Neural progenitor cell (in vitro differentiated cells): ENCODE results near the gene TCERG1L. TPM values are rescaled to one million over a fixed set of nuclear protein-coding genes. Genes with fewer than 3 reads are reported as not detected.

Source experiments
- DNase-seq: peaks from one replicate; pipeline ENCODE4 v3.0.0-alpha.2; 2016; ENCODE audit warnings: low spot score
- H2AFZ ChIP-seq: fragments of 200-600 bp; sonication (generic); replicated peaks from 2 replicates; pipeline ENCODE4 v1.6.1; 2016; ENCODE audit warnings: antibody characterized with exemption
- H3F3A ChIP-seq: fragments of 200-600 bp; sonication (generic); 2 replicates; pipeline ENCODE4 v1.6.1; 2016; ENCODE audit warnings: antibody characterized with exemption, low read depth
- H3K27ac ChIP-seq: fragments of 200-600 bp; sonication (generic); 2 replicates; pipeline ENCODE4 v1.5.1; 2016; ENCODE audit warnings: mild to moderate bottlenecking
- H3K27me3 ChIP-seq: fragments of 200-600 bp; sonication (generic); 2 replicates; pipeline ENCODE4 v1.6.1; 2016; ENCODE audit warnings: mild to moderate bottlenecking, moderate library complexity
- H3K36me3 ChIP-seq: fragments of 200-600 bp; sonication (generic); 2 replicates; pipeline ENCODE4 v1.5.1; 2016
- H3K4me1 ChIP-seq: fragments of 200-600 bp; sonication (generic); 2 replicates; pipeline ENCODE4 v1.6.1; 2016; ENCODE audit warnings: mixed run types
- H3K4me2 ChIP-seq: fragments of 200-600 bp; sonication (generic); 2 replicates; pipeline ENCODE4 v1.6.1; 2016
- H3K4me3 ChIP-seq: fragments of 200-600 bp; sonication (generic); 2 replicates; pipeline ENCODE4 v1.5.1; 2016
- H3K79me2 ChIP-seq: fragments of 200-600 bp; sonication (generic); 2 replicates; pipeline ENCODE4 v1.6.1; 2016; ENCODE audit warnings: low read depth
- H3K9ac ChIP-seq: fragments of 200-600 bp; sonication (generic); 2 replicates; pipeline ENCODE4 v1.6.1; 2016
- H3K9me3 ChIP-seq: fragments of 200-600 bp; sonication (generic); 2 replicates; pipeline ENCODE4 v1.5.1; 2016; ENCODE audit warnings: low read depth
- H4K20me1 ChIP-seq: fragments of 200-600 bp; sonication (generic); 2 replicates; pipeline ENCODE4 v1.6.1; 2016; ENCODE audit warnings: low read depth
- H3K27ac Mint-ChIP-seq: 3 replicates; pipeline ENCODE4 v1.8.0; 2021; ENCODE audit warnings: mixed read lengths
- H3K27me3 Mint-ChIP-seq: 2 replicates; pipeline ENCODE4 v1.8.0; 2022; ENCODE audit warnings: low read depth, mild to moderate bottlenecking, inconsistent platforms, moderate library complexity, mixed read lengths; ENCODE audit not compliant: insufficient read depth
- H3K36me3 Mint-ChIP-seq: 3 replicates; pipeline ENCODE4 v1.8.0; 2021; ENCODE audit warnings: mixed read lengths
- H3K4me1 Mint-ChIP-seq: 3 replicates; pipeline ENCODE4 v1.8.0; 2021; ENCODE audit warnings: mixed read lengths
- H3K4me3 Mint-ChIP-seq: 3 replicates; pipeline ENCODE4 v1.8.0; 2021; ENCODE audit warnings: mild to moderate bottlenecking, moderate library complexity, mixed read lengths
- H3K9me3 Mint-ChIP-seq: 3 replicates; pipeline ENCODE4 v1.8.0; 2020; ENCODE audit warnings: mixed read lengths
- CTCF ChIP-seq: fragments of 200-600 bp; sonication (generic); IDR thresholded peaks from 2 replicates; pipeline ENCODE4 v1.5.1; 2017; ENCODE audit warnings: antibody characterized with exemption, mild to moderate bottlenecking
- EZH2 ChIP-seq: fragments of 200-600 bp; sonication (generic); IDR thresholded peaks from 2 replicates; pipeline ENCODE4 v1.6.1; 2017; ENCODE audit warnings: antibody characterized with exemption, mild to moderate bottlenecking, moderate library complexity
- EZH2phosphoT487 ChIP-seq: fragments of 200-600 bp; sonication (generic); IDR thresholded peaks from 2 replicates; pipeline ENCODE4 v1.6.1; 2017; ENCODE audit warnings: antibody characterized with exemption
- total RNA-seq: library from RNA; depleted of rRNA; stranded (reverse); fragments of >200 nt; gene quantifications from 2 replicates; pipeline ENCODE4 v1.2.3, GENCODE V29; 2015; ENCODE audit warnings: low replicate concordance

The TCERG1L gene
- total RNA-seq, 1 donor from 2014 or later, result 1.8 TPM

- H3K27me3 Mint-ChIP-seq, result peaks cover 6% of the 10 kb centered on the region
- Histone ChIP-seq H2AFZ (no peak overlapping the region), H3K4me3 (no peak overlapping the region), H3K27me3 (no peaks in the 10 kb centered on the region), H3K36me3 (no peaks in the 10 kb centered on the region), H3K27ac (no peak overlapping the region), H4K20me1 (no peaks in the 10 kb centered on the region), H3K9ac (no peak overlapping the region), H3K4me1 (peaks cover 14% of the 10 kb centered on the region), H3F3A (no peaks in the 10 kb centered on the region), H3K9me3 (no peaks in the 10 kb centered on the region), H3K79me2 (no peaks in the 10 kb centered on the region), H3K4me2 (no peak overlapping the region)
- no peak for TF ChIP-seq EZH2
- no peak for TF ChIP-seq CTCF
- TF ChIP-seq EZH2phosphoT487, result no peak
- H3K36me3 Mint-ChIP-seq, result no peaks in the 10 kb centered on the region
- H3K4me1 Mint-ChIP-seq, result peaks cover 9% of the 10 kb centered on the region
- no peak overlapping the region for H3K4me3 Mint-ChIP-seq
- H3K27ac Mint-ChIP-seq, result no peak overlapping the region
- peaks cover 12% of the 10 kb centered on the region for H3K9me3 Mint-ChIP-seq
- no peak for DNase-seq
Measured at GRCh38 chr10:131149586-131149985, 161.9 kb downstream of the TCERG1L start.

- no peaks in the 10 kb centered on the region for H3K36me3 ChIP-seq
- Mint-ChIP-seq H3K27me3 (peaks cover 8% of the 10 kb centered on the region), H3K4me3 (no peak overlapping the region), H3K36me3 (no peaks in the 10 kb centered on the region), H3K4me1 (peaks cover 12% of the 10 kb centered on the region), H3K27ac (no peak overlapping the region), H3K9me3 (peaks cover 12% of the 10 kb centered on the region)
- no peaks in the 10 kb centered on the region for H4K20me1 ChIP-seq
- H3K4me2 ChIP-seq, result no peak overlapping the region
- no peak for TF ChIP-seq EZH2phosphoT487
- TF ChIP-seq CTCF, result no peak
- no peak for TF ChIP-seq EZH2
- H3K4me1 ChIP-seq, result peaks cover 18% of the 10 kb centered on the region
- H3K27me3 ChIP-seq, result no peaks in the 10 kb centered on the region
- H3K27ac ChIP-seq, result no peak overlapping the region
- H3K4me3 ChIP-seq, result no peak overlapping the region
- H2AFZ ChIP-seq, result no peak overlapping the region
- no peaks in the 10 kb centered on the region for H3F3A ChIP-seq
- no peak for DNase-seq
- no peaks in the 10 kb centered on the region for H3K79me2 ChIP-seq
- no peak overlapping the region for H3K9ac ChIP-seq
- no peaks in the 10 kb centered on the region for H3K9me3 ChIP-seq
Measured at GRCh38 chr10:131149111-131149510, 162.4 kb downstream of the TCERG1L start.

GRCh38 chr10:131148270-131148669 is 163.3 kb downstream of the TCERG1L start:
- H3K4me3 Mint-ChIP-seq, result no peak overlapping the region
- Histone ChIP-seq H3K4me1 (peaks cover 20% of the 10 kb centered on the region), H4K20me1 (no peaks in the 10 kb centered on the region), H3K27me3 (no peaks in the 10 kb centered on the region), H3K79me2 (no peaks in the 10 kb centered on the region), H3F3A (no peaks in the 10 kb centered on the region), H3K4me2 (no peak overlapping the region), H2AFZ (no peak overlapping the region), H3K9me3 (no peaks in the 10 kb centered on the region), H3K9ac (no peak overlapping the region), H3K27ac (no peak overlapping the region), H3K4me3 (no peak overlapping the region), H3K36me3 (no peaks in the 10 kb centered on the region)
- peaks cover 3% of the 10 kb centered on the region for H3K27me3 Mint-ChIP-seq
- DNase-seq, result no peak
- no peak overlapping the region for H3K27ac Mint-ChIP-seq
- H3K9me3 Mint-ChIP-seq, result peaks cover 12% of the 10 kb centered on the region
- H3K36me3 Mint-ChIP-seq, result peaks cover 2% of the 10 kb centered on the region
- peaks cover 17% of the 10 kb centered on the region for H3K4me1 Mint-ChIP-seq
- TF ChIP-seq CTCF, result no peak
- no peak for TF ChIP-seq EZH2
- no peak for TF ChIP-seq EZH2phosphoT487
